MM.1S (cell line): ENCODE data around the gene EIF5.

ENCODE experiments used
- CTCF ChIP-seq: fragments of 300-600 bp; sonication (generic); IDR thresholded peaks from 2 replicates; pipeline ENCODE4 v1.5.1; 2016; ENCODE audit warnings: antibody characterized with exemption, low read length, mixed read lengths
- EZH2 ChIP-seq: fragments of 300-600 bp; sonication (generic); optimal IDR thresholded peaks from 2 replicates; pipeline ENCODE3; 2017; ENCODE audit warnings: low read depth, mild to moderate bottlenecking, antibody characterized with exemption, low read length, mixed read lengths
- EZH2phosphoT487 ChIP-seq: fragments of 300-600 bp; sonication (generic); IDR thresholded peaks from 2 replicates; pipeline ENCODE4 v1.6.1; 2018; ENCODE audit warnings: antibody characterized with exemption, low read length

- TF ChIP-seq CTCF = no peak
- no peak for TF ChIP-seq EZH2
- no peak for TF ChIP-seq EZH2phosphoT487
Measured at GRCh38 chr14:103388664-103389063, 54.6 kb downstream of the EIF5 start.
